Glutamatergic neuron (in vitro differentiated cells): ENCODE measurements around the gene TBX18. TPM values are rescaled to one million over a fixed set of nuclear protein-coding genes. Genes with fewer than 3 reads are reported as not detected.

Source experiments
- DNase-seq: peaks from one replicate; pipeline ENCODE4 v3.0.0; 2022
- H3K27ac Mint-ChIP-seq: one replicate; pipeline ENCODE4 v1.8.0; 2020; ENCODE audit warnings: mild to moderate bottlenecking, mixed read lengths, inconsistent platforms; ENCODE audit not compliant: unreplicated experiment
- H3K27me3 Mint-ChIP-seq: one replicate; pipeline ENCODE4 v1.8.0; 2020; ENCODE audit warnings: mild to moderate bottlenecking, moderate library complexity, mixed read lengths, inconsistent platforms; ENCODE audit not compliant: unreplicated experiment
- H3K36me3 Mint-ChIP-seq: one replicate; pipeline ENCODE4 v1.8.0; 2020; ENCODE audit warnings: mild to moderate bottlenecking, mixed read lengths, inconsistent platforms; ENCODE audit not compliant: unreplicated experiment
- H3K4me1 Mint-ChIP-seq: one replicate; pipeline ENCODE4 v1.8.0; 2020; ENCODE audit warnings: mild to moderate bottlenecking, low read depth, mixed read lengths, inconsistent platforms; ENCODE audit not compliant: unreplicated experiment
- H3K4me3 Mint-ChIP-seq: one replicate; pipeline ENCODE4 v1.8.0; 2020; ENCODE audit warnings: mild to moderate bottlenecking, mixed read lengths, inconsistent platforms; ENCODE audit not compliant: unreplicated experiment
- H3K9me3 Mint-ChIP-seq: one replicate; pipeline ENCODE4 v1.8.0; 2020; ENCODE audit warnings: mild to moderate bottlenecking, moderate library complexity, mixed read lengths, inconsistent platforms; ENCODE audit not compliant: unreplicated experiment
- CTCF ChIP-seq: fragments of 200-600 bp; sonication (generic); IDR thresholded peaks from one replicate; pipeline ENCODE4 v1.5.0; 2021; ENCODE audit not compliant: partially characterized antibody, unreplicated experiment
- total RNA-seq: library from RNA; stranded (reverse); fragmentation: NEBNext Ultra II Directional; extraction: Animal tissue kit (Norgen Biotek cat#: 25700); gene quantifications from one replicate; pipeline ENCODE4 v1.2.1, GENCODE V29; 2021; ENCODE audit not compliant: unreplicated experiment

Gene TBX18
- total RNA-seq, 1 donor from 2014 or later, result 5.1 TPM

DNA sequence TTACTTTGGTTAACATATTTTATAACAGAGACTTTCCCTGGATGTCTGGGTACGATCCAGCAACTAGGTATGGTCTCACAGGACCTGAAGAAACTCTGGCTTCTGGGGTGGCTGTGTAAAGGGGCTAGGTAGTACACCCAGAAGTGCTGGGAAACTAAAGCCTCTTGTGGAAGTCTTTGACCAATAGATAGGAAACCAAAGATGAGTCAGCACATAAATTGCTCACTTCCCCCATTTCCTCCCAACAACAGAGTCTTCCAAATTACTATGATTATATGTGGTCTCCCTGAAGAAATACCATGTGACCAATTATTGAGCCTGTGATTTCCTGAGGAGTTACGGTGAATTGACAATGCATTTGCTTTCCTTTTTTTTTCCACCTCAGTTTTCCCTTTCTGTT lies 26.8 kb upstream of the TBX18 start:
- peaks cover 6% of the 10 kb centered on the region for H3K36me3 Mint-ChIP-seq
- no peak for DNase-seq
- no peaks in the 10 kb centered on the region for H3K27me3 Mint-ChIP-seq
- no peak overlapping the region for H3K27ac Mint-ChIP-seq
- H3K4me1 Mint-ChIP-seq, result no peaks in the 10 kb centered on the region
- no peaks in the 10 kb centered on the region for H3K9me3 Mint-ChIP-seq
- no peak overlapping the region for H3K4me3 Mint-ChIP-seq
- no peak for TF ChIP-seq CTCF

DNA sequence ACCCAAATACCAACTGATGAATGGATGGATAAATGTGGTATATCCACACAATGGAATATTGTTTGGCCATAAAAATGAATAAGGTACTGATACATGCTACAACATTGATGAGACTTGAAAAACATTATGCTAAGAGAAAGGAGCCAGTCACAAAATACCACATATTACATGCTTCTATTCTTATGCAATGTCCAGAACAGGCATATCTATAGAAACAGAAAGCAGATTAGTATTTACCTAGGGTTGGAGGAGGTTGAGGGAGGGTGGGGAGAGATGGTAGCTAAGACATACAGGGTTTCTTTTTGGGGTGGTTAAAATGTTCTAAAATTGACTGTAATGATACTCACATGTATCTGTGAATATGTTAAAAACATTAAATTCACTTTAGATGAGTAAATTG lies 24.8 kb upstream of the TBX18 start:
- DNase-seq, result no peak
- no peaks in the 10 kb centered on the region for H3K9me3 Mint-ChIP-seq
- TF ChIP-seq CTCF, result no peak
- H3K27me3 Mint-ChIP-seq, result no peaks in the 10 kb centered on the region
- H3K36me3 Mint-ChIP-seq, result no peaks in the 10 kb centered on the region
- H3K4me3 Mint-ChIP-seq, result no peak overlapping the region
- H3K4me1 Mint-ChIP-seq, result no peaks in the 10 kb centered on the region
- no peak overlapping the region for H3K27ac Mint-ChIP-seq

GRCh38 chr6:84788689-84789088 lies 24.3 kb upstream of the TBX18 start:
- no peaks in the 10 kb centered on the region for H3K36me3 Mint-ChIP-seq
- no peaks in the 10 kb centered on the region for H3K27me3 Mint-ChIP-seq
- no peak overlapping the region for H3K4me3 Mint-ChIP-seq
- no peaks in the 10 kb centered on the region for H3K4me1 Mint-ChIP-seq
- H3K27ac Mint-ChIP-seq, result no peak overlapping the region
- DNase-seq, result no peak
- H3K9me3 Mint-ChIP-seq, result no peaks in the 10 kb centered on the region
- TF ChIP-seq CTCF, result no peak

DNA sequence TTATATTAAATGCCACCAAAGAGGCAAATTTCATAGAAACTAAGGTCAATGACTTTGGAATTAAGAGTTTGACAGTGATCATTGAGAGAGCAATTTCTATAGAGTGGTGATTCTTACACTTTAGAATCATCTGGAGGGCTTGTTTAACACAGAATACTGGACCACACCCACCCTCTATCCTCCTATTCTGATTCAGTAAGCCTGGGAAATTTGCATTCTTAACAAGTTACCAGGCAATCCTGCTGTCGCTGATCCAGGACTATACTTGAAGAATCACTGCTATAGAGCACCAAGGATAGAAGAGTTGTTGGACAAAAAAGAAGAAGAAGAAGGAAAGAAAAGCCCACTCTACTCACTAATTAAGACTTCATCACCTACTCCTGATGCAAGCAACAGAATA lies 21.3 kb upstream of the TBX18 start:
- peaks cover 5% of the 10 kb centered on the region for H3K4me1 Mint-ChIP-seq
- no peaks in the 10 kb centered on the region for H3K9me3 Mint-ChIP-seq
- H3K4me3 Mint-ChIP-seq, result no peak overlapping the region
- no peak overlapping the region for H3K27ac Mint-ChIP-seq
- no peaks in the 10 kb centered on the region for H3K36me3 Mint-ChIP-seq
- TF ChIP-seq CTCF, result no peak
- H3K27me3 Mint-ChIP-seq, result peaks cover 2% of the 10 kb centered on the region
- DNase-seq, result no peak

DNA sequence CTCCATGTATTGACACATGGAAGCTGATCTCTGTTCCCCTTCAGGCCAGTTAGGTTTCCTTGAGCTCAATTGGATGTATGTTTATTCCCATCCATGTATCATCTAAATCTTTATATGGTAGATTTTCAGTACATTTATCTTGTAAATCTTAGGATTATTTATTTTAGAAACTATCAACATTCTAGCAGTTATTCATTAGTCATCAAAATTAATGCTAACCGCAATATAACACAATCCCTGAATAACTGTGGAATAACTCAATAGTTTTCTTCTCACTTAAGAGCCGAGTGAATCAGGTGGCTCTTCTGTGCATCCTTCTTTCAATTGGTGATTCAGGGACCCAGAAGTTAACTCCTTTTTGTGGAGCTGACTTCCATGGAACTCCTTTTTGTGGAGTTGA lies 15.5 kb upstream of the TBX18 start:
- DNase-seq, result no peak
- H3K27ac Mint-ChIP-seq, result no peak overlapping the region
- no peak for TF ChIP-seq CTCF
- H3K4me3 Mint-ChIP-seq, result no peak overlapping the region
- H3K4me1 Mint-ChIP-seq, result peaks cover 10% of the 10 kb centered on the region
- H3K9me3 Mint-ChIP-seq, result peaks cover 4% of the 10 kb centered on the region
- peaks cover 5% of the 10 kb centered on the region for H3K27me3 Mint-ChIP-seq
- no peaks in the 10 kb centered on the region for H3K36me3 Mint-ChIP-seq
